PC-9 (cell line): ENCODE results near the gene AGAP3.

Source experiments
- CTCF ChIP-seq: fragments of 200-600 bp; sonication (generic); conservative IDR thresholded peaks from 2 replicates; pipeline ENCODE4 v1.6.1; 2017; ENCODE audit warnings: mixed run types, antibody characterized with exemption, mild to moderate bottlenecking, moderate library complexity
- EZH2 ChIP-seq: fragments of 200-600 bp; sonication (generic); IDR thresholded peaks from 2 replicates; pipeline ENCODE4 v1.8.0; 2017; ENCODE audit warnings: antibody characterized with exemption, low read depth

- TF ChIP-seq CTCF (no peak), EZH2 (no peak)
Observed at GRCh38 chr7:151074817-151075661, 11.2 kb upstream of the AGAP3 start.
